Endothelial cell of umbilical vein (primary cell): ENCODE measurements around the gene SLC12A7. TPM values are rescaled to one million over a fixed set of nuclear protein-coding genes. Genes with fewer than 3 reads are reported as not detected.

ENCODE experiments used
- BruUV-seq: library from RNA; stranded (reverse); fragments of 400-500 nt; replicated peaks from 2 replicates; lab custom pipeline; 2021; lab: Mats Ljungman, UMichigan
- CTCF ChIA-PET: fragments of 300-600, 350-600 bp; sonication (Branson Sonifier 250); formaldehyde crosslinking; loops from one replicate; lab custom pipeline; 2021; ENCODE audit warnings: antibody characterized with exemption, inconsistent platforms; lab: Charles Lee
- POLR2A ChIA-PET: fragments of 300-600, 350-600 bp; sonication (Branson Sonifier 250); formaldehyde crosslinking; loops from one replicate; lab custom pipeline; 2021; ENCODE audit warnings: antibody characterized with exemption, inconsistent platforms; lab: Charles Lee
- DNase-seq: peaks from one replicate; pipeline ENCODE4 v3.0.0-alpha.2; 2011; ENCODE audit warnings: low read depth, low spot score
- FAIRE-seq: peaks from 2 replicates; lab custom pipeline; 2011; peaks lifted over from hg19 to GRCh38; lab: Jason Lieb, UNC
- H2AFZ ChIP-seq: 2 replicates; pipeline ENCODE4 v1.6.0; 2012; ENCODE audit warnings: low read depth, low read length, control low read depth, inconsistent platforms
- H3K27ac ChIP-seq: 2 replicates; pipeline ENCODE4 v1.5.1; 2011; ENCODE audit warnings: low read depth, mild to moderate bottlenecking, control low read depth, low read length, moderate library complexity; ENCODE audit not compliant: insufficient read depth
- H3K27me3 ChIP-seq, 2 experiments: 2 replicates each; pipeline versions ENCODE4 v1.6.0 to v1.6.1; 2011; ENCODE audit warnings: low read length in 2 of 2, mixed read lengths in 1 of 2; ENCODE audit not compliant: control insufficient read depth in 2 of 2, insufficient read depth in 2 of 2
- H3K36me3 ChIP-seq, 2 experiments: 2 replicates in 1 of 2; 3 replicates in 1 of 2; pipeline ENCODE4 v1.5.1; 2011; ENCODE audit warnings: low read length in 2 of 2, mild to moderate bottlenecking in 1 of 2, moderate library complexity in 1 of 2; ENCODE audit not compliant: control insufficient read depth in 2 of 2, insufficient read depth in 2 of 2; ENCODE audit errors: extremely low read depth in 1 of 2
- H3K4me1 ChIP-seq: 3 replicates; pipeline ENCODE4 v1.5.1; 2011; ENCODE audit warnings: mild to moderate bottlenecking, low read length; ENCODE audit not compliant: control insufficient read depth, insufficient read depth; ENCODE audit errors: extremely low read depth
- H3K4me2 ChIP-seq: 2 replicates; pipeline ENCODE4 v1.6.1; 2011; ENCODE audit warnings: low read length, control low read depth, mixed read lengths; ENCODE audit not compliant: insufficient read depth
- H3K4me3 ChIP-seq, 3 experiments: fragments of 200-600 bp in 1 of 3; sonication (generic), shearing (Covaris generic) in 1 of 3; replicated peaks in 1 of 3; 2 replicates each; pipeline ENCODE4 v1.5.1; 2011 to 2016; ENCODE audit warnings: control low read depth in 3 of 3, low read length in 3 of 3, mild to moderate bottlenecking in 2 of 3, inconsistent platforms in 1 of 3, low read depth in 1 of 3, moderate library complexity in 1 of 3; ENCODE audit not compliant: insufficient read depth in 1 of 3
- H3K79me2 ChIP-seq: 2 replicates; pipeline ENCODE4 v1.6.0; 2012; ENCODE audit warnings: low read length, inconsistent platforms; ENCODE audit not compliant: control insufficient read depth, insufficient read depth
- H3K9ac ChIP-seq: replicated peaks from 2 replicates; pipeline ENCODE3; 2011; ENCODE audit warnings: low read length, control low read depth; ENCODE audit not compliant: insufficient read depth; ENCODE audit errors: extremely low read depth
- H3K9me1 ChIP-seq: replicated peaks from 3 replicates; pipeline ENCODE4 v1.6.0; 2011; ENCODE audit warnings: mild to moderate bottlenecking, low read length; ENCODE audit not compliant: control insufficient read depth, insufficient read depth; ENCODE audit errors: extremely low read depth
- H3K9me3 ChIP-seq: replicated peaks from 2 replicates; pipeline ENCODE4 v1.5.1; 2012; ENCODE audit warnings: low read length, inconsistent platforms; ENCODE audit not compliant: control insufficient read depth, insufficient read depth
- H4K20me1 ChIP-seq: replicated peaks from 2 replicates; pipeline ENCODE3; 2011; ENCODE audit warnings: mild to moderate bottlenecking, low read length; ENCODE audit not compliant: control insufficient read depth, insufficient read depth; ENCODE audit errors: extremely low read depth
- CTCF ChIP-seq, 2 donors: IDR thresholded peaks; 1 replicate in 1 of 2; 2 replicates in 1 of 2; pipeline ENCODE4 v1.5.1; 2011; ENCODE audit warnings: low read length in 2 of 2, mild to moderate bottlenecking in 2 of 2, moderate library complexity in 2 of 2, control low read depth in 1 of 2, inconsistent platforms in 1 of 2, low read depth in 1 of 2; ENCODE audit not compliant: insufficient read depth in 1 of 2; ENCODE audit errors: extremely low read depth in 1 of 2
- EZH2 ChIP-seq: IDR thresholded peaks from 2 replicates; pipeline ENCODE4 v1.6.1; 2012; ENCODE audit warnings: borderline replicate concordance, low read depth, mild to moderate bottlenecking, moderate library complexity, low read length, inconsistent platforms; ENCODE audit not compliant: severe bottlenecking
- FOS ChIP-seq: IDR thresholded peaks from 2 replicates; pipeline ENCODE4 v1.6.1; 2011; ENCODE audit warnings: mild to moderate bottlenecking, low read length, moderate library complexity, borderline replicate concordance; ENCODE audit not compliant: insufficient read depth
- GATA2 ChIP-seq: IDR thresholded peaks from 2 replicates; pipeline ENCODE4 v1.7.0; 2011; ENCODE audit warnings: low read depth, mild to moderate bottlenecking, moderate library complexity, mixed read lengths, low read length; ENCODE audit not compliant: insufficient read length, insufficient read depth
- JUN ChIP-seq: IDR thresholded peaks from 2 replicates; pipeline ENCODE4 v1.6.1; 2011; ENCODE audit warnings: borderline replicate concordance, low read depth; ENCODE audit not compliant: insufficient read length, insufficient read depth
- MAX ChIP-seq: IDR thresholded peaks from 2 replicates; pipeline ENCODE4 v1.6.1; 2011; ENCODE audit not compliant: insufficient read depth, insufficient read length
- MYC ChIP-seq: IDR thresholded peaks from one replicate; pipeline ENCODE4 v1.6.1; 2011; ENCODE audit warnings: mild to moderate bottlenecking, low read depth, low read length
- POLR2A ChIP-seq: IDR thresholded peaks from 2 replicates; pipeline ENCODE4 v1.6.1; 2012; ENCODE audit warnings: low read depth, mild to moderate bottlenecking, control low read depth, low read length
- POLR2AphosphoS5 ChIP-seq: IDR thresholded peaks from 2 replicates; pipeline ENCODE4 v1.6.1; 2012; ENCODE audit warnings: low read depth, mild to moderate bottlenecking, control low read depth, low read length, moderate library complexity; ENCODE audit not compliant: insufficient read depth
- dilution Hi-C: fragments of 300-500 bp; cut with MboI; formaldehyde crosslinking; loops from one replicate; pipeline ENCODE4 v1.15.0; 2019; ENCODE audit warnings: low sequenced_read_pairs; ENCODE audit not compliant: extremely low pct_ligation_motif_present
- intact Hi-C: fragments of 100-400 bp; cut with micrococcal nuclease; formaldehyde crosslinking; loops from one replicate; pipeline ENCODE4 v1.10.0; 2022
- polyA plus RNA-seq, 4 experiments: library from polyadenylated mRNA; depleted of rRNA in 3 of 4; stranded (reverse) in 3 of 4; unstranded in 1 of 4; fragments of >200 nt; gene quantifications; 2 replicates each; pipeline versions ENCODE4 v1.2.1 to v1.2.3, GENCODE V29; 2011 to 2012; ENCODE audit warnings: missing spikeins in 1 of 4
- total RNA-seq: library from RNA; stranded (reverse); gene quantifications from 2 replicates; pipeline ENCODE4 v1.2.3, GENCODE V29; 2021

SLC12A7 gene
- total and polyA plus RNA-seq, 2 donors (not counting 3 experiments of a cell fraction or from before 2014, with no cell fraction given) = 16.4 to 38.8 TPM

DNA sequence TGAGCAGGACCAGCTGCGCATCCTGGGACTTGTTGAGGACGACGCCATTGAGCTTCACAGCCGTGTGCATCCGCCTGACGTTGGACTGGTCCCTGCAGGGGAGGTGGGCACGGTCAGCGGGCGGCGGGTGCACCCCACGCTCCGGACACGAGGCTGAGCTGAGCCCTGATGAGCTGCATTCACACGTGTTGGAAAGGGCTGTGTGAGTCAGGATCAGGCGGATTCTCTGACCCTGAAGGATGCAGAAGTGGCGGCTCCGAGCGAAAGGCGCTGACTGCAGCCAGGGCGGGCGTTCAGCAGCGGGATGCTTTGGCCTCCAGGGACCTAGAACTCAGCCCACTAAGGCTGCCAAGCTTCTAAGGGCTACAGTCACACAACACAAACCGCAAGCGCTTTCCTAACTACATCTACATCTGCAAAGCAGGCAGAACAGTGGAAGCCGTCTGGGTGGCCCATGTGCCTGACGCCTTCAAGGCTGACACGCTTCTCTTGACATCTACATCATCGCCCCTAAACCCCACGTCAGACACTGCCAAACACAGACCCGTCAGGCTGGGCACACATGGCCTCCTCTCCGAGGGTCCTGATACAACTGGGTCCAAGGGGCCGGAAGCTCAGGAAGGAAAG lies 58.4 kb downstream of the SLC12A7 start:
- Histone ChIP-seq H2AFZ (no peak overlapping the region), H3K4me2 (no peak overlapping the region), H3K27me3 (no peaks in the 10 kb centered on the region), H4K20me1 (no peaks in the 10 kb centered on the region), H3K9ac (no peak overlapping the region), H3K9me1 (no peaks in the 10 kb centered on the region), H3K79me2 (no peaks in the 10 kb centered on the region), H3K4me1 (no peaks in the 10 kb centered on the region), H3K27ac (no peak overlapping the region), H3K36me3 (peaks cover 2 to 15% of the 10 kb centered on the region in 2 experiments), H3K4me3 (no peak overlapping the region), H3K9me3 (no peaks in the 10 kb centered on the region)
- FAIRE-seq = no peak
- no TSS peak for BruUV-seq
- intact Hi-C loops (no loop called here), dilution Hi-C loops (no loop called here)
- no peak for DNase-seq
- CTCF ChIA-PET = no interaction called here
- TF ChIP-seq MYC = no peak
- no peak for TF ChIP-seq MAX
- no peak for TF ChIP-seq JUN
- TF ChIP-seq POLR2A = no peak
- no peak for TF ChIP-seq CTCF (IDR thresholded peaks at IDR 0.05; ENCODE audit: extremely low read depth in 1 of 2, insufficient read depth in 1 of 2, low read depth in 1 of 2, low read length in 2 of 2)
- no peak for TF ChIP-seq GATA2
- no peak for TF ChIP-seq FOS
- no peak for TF ChIP-seq POLR2AphosphoS5
- TF ChIP-seq EZH2 = no peak
- POLR2A ChIA-PET = no interaction called here
